Uterus (tissue), 4 donors: ENCODE data around the gene LMBRD2. TPM values are rescaled to one million over a fixed set of nuclear protein-coding genes. Genes with fewer than 3 reads are reported as not detected.
"Not testable (repeated sequence)": the region's sequence is repeated elsewhere in the genome, so short reads cannot be mapped to it uniquely, and the experiment has no call there.

Source experiments
- DNase-seq, 2 donors: peaks; one replicate each; pipeline ENCODE4 v3.0.0-alpha.2; 2019 to 2020
- H3K27ac ChIP-seq, 2 donors: fragments of 200-600 bp; sonication (generic); 1 replicate in 1 of 2; 2 replicates in 1 of 2; pipeline ENCODE4 v1.5.1; 2016 to 2018
- H3K27me3 ChIP-seq, 2 donors: fragments of 200-600 bp; sonication (generic); one replicate each; pipeline ENCODE4 v1.5.1; 2018 to 2019; ENCODE audit warnings: control low read depth in 1 of 2
- H3K36me3 ChIP-seq, 2 donors: fragments of 200-600 bp; sonication (generic); one replicate each; pipeline ENCODE4 v1.5.1; 2019; ENCODE audit warnings: control low read depth in 1 of 2
- H3K4me1 ChIP-seq, 2 donors: fragments of 200-600 bp; sonication (generic); one replicate each; pipeline ENCODE4 v1.5.1; 2018 to 2019; ENCODE audit warnings: control low read depth in 1 of 2
- H3K4me3 ChIP-seq, 2 donors: fragments of 200-600 bp; sonication (generic); 1 replicate in 1 of 2; 2 replicates in 1 of 2; pipeline ENCODE4 v1.5.1; 2018 to 2019; ENCODE audit warnings: mild to moderate bottlenecking in 1 of 2
- H3K9me3 ChIP-seq, 2 donors: fragments of 200-600 bp; sonication (generic); one replicate each; pipeline ENCODE4 v1.5.1; 2019; ENCODE audit warnings: control low read depth in 1 of 2
- CTCF ChIP-seq, 4 experiments: fragments of 200-600 bp in 2 of 4; fragments of 450-650 bp in 2 of 4; sonication (generic) in 2 of 4; IDR thresholded peaks; one replicate each; pipeline ENCODE4 v1.5.1; 2016 to 2019; ENCODE audit warnings: antibody characterized with exemption in 4 of 4, mild to moderate bottlenecking in 2 of 4, moderate library complexity in 1 of 4
- POLR2A ChIP-seq, 2 donors: fragments of 450-650 bp; IDR thresholded peaks; one replicate each; pipeline ENCODE4 v1.6.1; 2016; ENCODE audit warnings: antibody characterized with exemption in 2 of 2, mild to moderate bottlenecking in 1 of 2, moderate library complexity in 1 of 2
- intact Hi-C: fragments of 100-400 bp; cut with DNase I; formaldehyde crosslinking; loops from one replicate; pipeline ENCODE4 v1.15.1; 2023; ENCODE audit warnings: low total_unique reads
- total RNA-seq, 4 donors: library from RNA; depleted of rRNA in 3 of 4; stranded (reverse); fragments of >200 nt in 3 of 4; gene quantifications; one replicate each; pipeline versions ENCODE4 v1.1.0 to v1.2.4, GENCODE V29; 2014 to 2023
- donor health status: DM: yes; HTN: yes; CAD: no.

Gene LMBRD2
- total RNA-seq: 10 to 100 TPM in 2 of 4 donors, 1 to 10 TPM in 2; 2.3 to 17.9 (median 8.0) TPM

- intact Hi-C loops: no loop called here
Measured at GRCh38 chr5:36151434-36152323, at the start of gene LMBRD2, which contains the start of gene SKP2. Gene LMBRD2 (minus strand): TSS chr5:36151887. CDS start chr5:36143349, 8,538 bp downstream. Gene SKP2 (plus strand): TSS chr5:36152111. CDS start chr5:36152263, 152 bp downstream.

GRCh38 chr5:36200513-36200912, 48.8 kb upstream of the LMBRD2 start:
- TF ChIP-seq CTCF (IDR thresholded peaks at IDR 0.05): no peak
- TF ChIP-seq POLR2A (IDR thresholded peaks at IDR 0.05): no peak
- no peak overlapping the region for H3K4me3 ChIP-seq
- no peaks in the 10 kb centered on the region for H3K9me3 ChIP-seq
- H3K4me1 ChIP-seq: no peaks in the 10 kb centered on the region
- H3K27ac ChIP-seq: no peak overlapping the region
- H3K36me3 ChIP-seq: peaks cover 0 to 2% of the 10 kb centered on the region in 2 donors
- DNase-seq: no peak
- no peaks in the 10 kb centered on the region for H3K27me3 ChIP-seq
- intact Hi-C loops: no loop called here

More at GRCh38 chr5:36151434-36152323, at the start of gene LMBRD2, which contains the start of gene SKP2:
- Histone ChIP-seq H3K27me3 (no peaks in the 10 kb centered on the region), H3K4me3 (peak within 1 kb of the TSS; percentile 80 to 94), H3K27ac (peak within 1 kb of the TSS; percentile 58 to 72), H3K36me3 (no peaks in the 10 kb centered on the region), H3K9me3 (no peaks in the 10 kb centered on the region), H3K4me1 (peaks cover 0 to 4% of the 10 kb centered on the region in 2 donors)
- TF ChIP-seq CTCF (IDR thresholded peaks at IDR 0.05): peak in 1 of 4 experiments; percentile 43
- peak; percentile 43 to 47 for TF ChIP-seq POLR2A (IDR thresholded peaks at IDR 0.05)
- peak; percentile 96 to 97 for DNase-seq

- no peak overlapping the region for H3K4me3 ChIP-seq
- TF ChIP-seq POLR2A (IDR thresholded peaks at IDR 0.05): no peak
- TF ChIP-seq CTCF (IDR thresholded peaks at IDR 0.05): no peak
- intact Hi-C loops: no loop called here
- peaks cover 0 to 2% of the 10 kb centered on the region in 2 donors for H3K36me3 ChIP-seq
- no peaks in the 10 kb centered on the region for H3K27me3 ChIP-seq
- no peak overlapping the region for H3K27ac ChIP-seq
- no peaks in the 10 kb centered on the region for H3K4me1 ChIP-seq
- H3K9me3 ChIP-seq: no peaks in the 10 kb centered on the region
- no peak for DNase-seq
Measured at GRCh38 chr5:36199620-36200019, 47.9 kb upstream of the LMBRD2 start.

- H3K27me3 ChIP-seq, H3K27ac ChIP-seq, H3K4me3 ChIP-seq, DNase-seq, H3K36me3 ChIP-seq, H3K4me1 ChIP-seq, intact Hi-C loops, H3K9me3 ChIP-seq: not testable (repeated sequence)
Measured at GRCh38 chr5:36198783-36199182, 47.1 kb upstream of the LMBRD2 start.

GRCh38 chr5:36198281-36198680, 46.6 kb upstream of the LMBRD2 start:
- Histone ChIP-seq H3K4me3 (no peak overlapping the region), H3K36me3 (peaks cover 0 to 2% of the 10 kb centered on the region in 2 donors), H3K4me1 (no peaks in the 10 kb centered on the region), H3K27me3 (no peaks in the 10 kb centered on the region), H3K27ac (no peak overlapping the region), H3K9me3 (no peaks in the 10 kb centered on the region)
- intact Hi-C loops: no loop called here
- DNase-seq: no peak
- TF ChIP-seq CTCF (IDR thresholded peaks at IDR 0.05): no peak
- no peak for TF ChIP-seq POLR2A (IDR thresholded peaks at IDR 0.05)
